Measurements from ENCODE around the gene WDFY4. TPM values are rescaled to one million over a fixed set of nuclear protein-coding genes. Genes with fewer than 3 reads are reported as not detected.

Gene WDFY4
- total and polyA plus RNA-seq, 4 donors: 4.6 to 26.9 (median 13.5) TPM

DNA sequence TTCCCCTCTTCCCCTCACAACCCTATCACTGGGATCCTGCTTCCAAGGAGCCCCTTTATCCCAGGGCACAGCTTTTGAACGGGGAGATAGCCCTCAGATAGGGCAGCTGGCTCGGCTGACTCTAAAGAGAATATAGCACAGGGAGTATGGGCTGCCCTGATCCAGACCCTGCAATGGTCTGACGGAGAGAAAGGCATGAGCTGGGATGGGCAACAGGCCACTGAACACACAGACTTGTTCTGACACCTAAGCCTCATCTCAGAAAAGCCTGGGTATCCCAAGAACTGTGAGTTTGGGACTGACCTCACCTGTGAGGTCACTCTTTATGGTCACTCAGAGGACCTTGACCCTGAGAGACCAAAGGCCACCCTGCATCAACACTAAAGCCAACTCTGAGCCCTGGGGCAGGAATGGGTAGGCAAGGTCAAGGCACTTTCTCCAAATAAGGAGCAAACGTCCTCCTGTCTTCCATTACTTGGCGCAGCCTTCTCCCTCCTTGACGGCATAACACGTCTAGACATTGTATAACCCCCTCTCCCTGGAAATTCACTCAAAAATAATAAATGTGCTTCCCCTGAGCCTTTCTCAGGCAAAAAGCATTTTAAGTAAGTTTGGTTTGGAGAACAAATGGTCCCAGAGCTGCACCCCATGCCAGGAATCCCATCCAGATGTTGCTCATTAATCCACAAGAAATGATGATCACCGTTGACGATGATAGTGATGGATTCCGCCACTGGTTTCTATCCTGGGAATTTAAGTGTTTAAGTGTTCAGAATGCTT, 263.2 kb downstream of the WDFY4 start:
- H3K4me1 ChIP-seq (ENCODE audit: control insufficient read depth in 5 of 5, insufficient read depth in 5 of 5, low read length in 5 of 5): peaks cover 0 to 7% (median 3%) of the 10 kb centered on the region in 5 donors
- H3K4me3 ChIP-seq: no peak overlapping the region
- TF ChIP-seq CTCF (IDR thresholded peaks at IDR 0.05; ENCODE audit: control extremely low read depth, extremely low read depth): no peak
- H3K36me3 ChIP-seq (ENCODE audit: control insufficient read depth in 4 of 4, insufficient read depth in 4 of 4, low read length in 4 of 4): peaks cover 0 to 2% (median 0%) of the 10 kb centered on the region in 4 donors
- no peaks in the 10 kb centered on the region for H3K27me3 ChIP-seq (ENCODE audit: control insufficient read depth in 3 of 3, insufficient read depth in 3 of 3, low read length in 2 of 3)
- no peak overlapping the region for H3K27ac ChIP-seq (ENCODE audit: low read depth in 1 of 2, low read length in 1 of 2)
- DNase-seq (no peak), ATAC-seq (ENCODE audit: insufficient read depth, low FRiP score) (no peak)
- 82 to 85% methylated on average over 10 of the region's 10 CpGs for WGBS, 2 donors
- H3K9me3 ChIP-seq (ENCODE audit: control insufficient read depth in 4 of 4, insufficient read depth in 3 of 4, low read length in 3 of 4): no peaks in the 10 kb centered on the region
- H3K9ac ChIP-seq (ENCODE audit: insufficient read depth in 1 of 2, low read length in 2 of 2): no peak overlapping the region

DNA sequence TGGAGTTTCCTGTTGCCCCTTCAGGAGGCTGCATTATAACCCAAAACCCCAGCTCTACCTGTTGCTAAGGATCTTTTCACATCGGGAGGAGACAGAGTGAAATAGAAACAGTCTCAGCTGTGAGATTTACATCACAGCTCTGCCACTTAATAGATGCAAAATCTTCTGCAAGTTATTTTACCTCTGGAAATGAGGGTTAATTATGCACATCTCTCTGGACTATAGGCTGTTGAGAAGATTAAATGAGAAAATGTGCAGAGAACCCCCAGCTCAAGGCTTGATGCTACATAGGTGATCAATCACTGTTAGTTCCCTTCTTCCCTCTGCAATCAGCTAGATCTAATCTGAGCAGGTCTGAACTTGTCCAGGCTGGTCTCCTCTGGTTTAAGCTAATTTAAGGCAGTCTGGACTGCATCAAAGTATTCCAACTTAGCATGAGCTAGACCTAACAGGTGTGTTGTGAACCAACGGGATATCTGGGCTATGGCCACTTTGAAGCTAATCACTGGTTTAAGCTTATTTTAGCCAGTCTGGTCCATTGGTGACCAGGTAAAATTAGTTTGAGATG, 263.9 kb downstream of the WDFY4 start:
- Histone ChIP-seq H3K4me3 (no peak overlapping the region), H3K9me3 (ENCODE audit: control insufficient read depth in 4 of 4, insufficient read depth in 3 of 4, low read length in 3 of 4) (no peaks in the 10 kb centered on the region), H3K9ac (ENCODE audit: insufficient read depth in 1 of 2, low read length in 2 of 2) (no peak overlapping the region), H3K27ac (ENCODE audit: low read depth in 1 of 2, low read length in 1 of 2) (no peak overlapping the region), H3K27me3 (ENCODE audit: control insufficient read depth in 3 of 3, insufficient read depth in 3 of 3, low read length in 2 of 3) (no peaks in the 10 kb centered on the region), H3K4me1 (ENCODE audit: control insufficient read depth in 5 of 5, insufficient read depth in 5 of 5, low read length in 5 of 5) (peaks cover 0 to 7% (median 3%) of the 10 kb centered on the region in 5 donors), H3K36me3 (ENCODE audit: control insufficient read depth in 4 of 4, insufficient read depth in 4 of 4, low read length in 4 of 4) (peaks cover 0 to 2% (median 0%) of the 10 kb centered on the region in 4 donors)
- ATAC-seq (ENCODE audit: insufficient read depth, low FRiP score) (no peak), DNase-seq (no peak)
- no peak for TF ChIP-seq CTCF (IDR thresholded peaks at IDR 0.05; ENCODE audit: control extremely low read depth, extremely low read depth)
- 93 to 97% methylated on average over 2 of the region's 2 CpGs for WGBS, 2 donors

GRCh38 chr10:48951707-48952106, 267.0 kb downstream of the WDFY4 start:
- Histone ChIP-seq H3K36me3 (ENCODE audit: control insufficient read depth in 4 of 4, insufficient read depth in 4 of 4, low read length in 4 of 4) (peaks cover 0 to 2% (median 0%) of the 10 kb centered on the region in 4 donors), H3K9ac (ENCODE audit: insufficient read depth in 1 of 2, low read length in 2 of 2) (no peak overlapping the region), H3K4me1 (ENCODE audit: control insufficient read depth in 5 of 5, insufficient read depth in 5 of 5, low read length in 5 of 5) (peaks cover 0 to 4% (median 2%) of the 10 kb centered on the region in 5 donors), H3K9me3 (ENCODE audit: control insufficient read depth in 4 of 4, insufficient read depth in 3 of 4, low read length in 3 of 4) (no peaks in the 10 kb centered on the region), H3K27ac (ENCODE audit: low read depth in 1 of 2, low read length in 1 of 2) (no peak overlapping the region), H3K27me3 (ENCODE audit: control insufficient read depth in 3 of 3, insufficient read depth in 3 of 3, low read length in 2 of 3) (no peaks in the 10 kb centered on the region), H3K4me3 (no peak overlapping the region)
- 92 to 93% methylated on average over 7 of the region's 7 CpGs for WGBS, 2 donors
- no peak for TF ChIP-seq CTCF (IDR thresholded peaks at IDR 0.05; ENCODE audit: control extremely low read depth, extremely low read depth)
- ATAC-seq (ENCODE audit: insufficient read depth, low FRiP score): no peak
- no peak for DNase-seq

Measured in lung (tissue), 12 donors.